Progenitor cell of endocrine pancreas (in vitro differentiated cells): ENCODE results near the gene FANCC. TPM values are rescaled to one million over a fixed set of nuclear protein-coding genes. Genes with fewer than 3 reads are reported as not detected.

Experiments used
- DNase-seq: peaks from one replicate; pipeline ENCODE4 v3.0.0; 2021; ENCODE audit warnings: low spot score; ENCODE audit not compliant: unreplicated experiment
- H3K27ac Mint-ChIP-seq: 2 replicates; pipeline ENCODE4 v1.8.0; 2021; ENCODE audit warnings: mild to moderate bottlenecking, moderate library complexity, mixed read lengths
- H3K27me3 Mint-ChIP-seq: 2 replicates; pipeline ENCODE4 v1.8.0; 2021; ENCODE audit warnings: mixed read lengths
- H3K36me3 Mint-ChIP-seq: 2 replicates; pipeline ENCODE4 v1.8.0; 2022; ENCODE audit warnings: mixed read lengths; ENCODE audit not compliant: insufficient read depth
- H3K4me1 Mint-ChIP-seq: 2 replicates; pipeline ENCODE4 v1.8.0; 2021; ENCODE audit warnings: low read depth, mixed read lengths
- H3K4me3 Mint-ChIP-seq: 2 replicates; pipeline ENCODE4 v1.8.0; 2021; ENCODE audit warnings: low read depth, mild to moderate bottlenecking, moderate library complexity, mixed read lengths
- H3K9me3 Mint-ChIP-seq: 2 replicates; pipeline ENCODE4 v1.8.0; 2021; ENCODE audit warnings: low read depth, mixed read lengths
- total RNA-seq: library from RNA; stranded (reverse); gene quantifications from 2 replicates; pipeline ENCODE4 v1.2.1, GENCODE V29; 2021
- TF ChIP-seq, protein P1 (sequence below): fragments of 200-600 bp; sonication (generic); IDR thresholded peaks from one replicate; pipeline ENCODE4 v1.5.0; 2021; ENCODE audit warnings: antibody characterized with exemption, mild to moderate bottlenecking; ENCODE audit not compliant: unreplicated experiment

FANCC gene
- total RNA-seq, 1 donor from 2014 or later: 28.9 TPM

DNA sequence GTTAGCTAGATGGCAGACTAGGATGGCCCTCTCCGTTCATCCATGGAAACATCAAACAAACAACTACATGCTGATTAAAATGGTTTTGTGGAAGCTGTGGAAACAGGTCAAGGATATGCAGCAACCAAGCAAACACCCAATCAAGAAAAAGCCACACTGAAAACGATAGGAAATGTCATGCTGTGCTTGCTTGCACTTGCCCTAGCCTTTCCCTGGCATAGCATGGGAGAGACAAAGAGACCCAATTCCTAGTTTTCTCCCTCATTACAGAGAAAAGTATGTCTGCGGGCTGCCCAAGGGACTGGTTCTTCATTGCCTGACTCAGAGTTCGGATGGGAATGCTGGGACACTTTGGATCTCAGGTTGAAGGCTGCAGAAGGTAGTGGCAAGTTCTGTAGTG is 98.7 kb downstream of the FANCC start:
- peaks cover 2% of the 10 kb centered on the region for H3K36me3 Mint-ChIP-seq
- H3K4me3 Mint-ChIP-seq: no peak overlapping the region
- H3K27ac Mint-ChIP-seq: no peak overlapping the region
- H3K27me3 Mint-ChIP-seq: no peaks in the 10 kb centered on the region
- no peak for DNase-seq
- H3K9me3 Mint-ChIP-seq: no peaks in the 10 kb centered on the region
- no peaks in the 10 kb centered on the region for H3K4me1 Mint-ChIP-seq
- TF ChIP-seq, protein P1, sequence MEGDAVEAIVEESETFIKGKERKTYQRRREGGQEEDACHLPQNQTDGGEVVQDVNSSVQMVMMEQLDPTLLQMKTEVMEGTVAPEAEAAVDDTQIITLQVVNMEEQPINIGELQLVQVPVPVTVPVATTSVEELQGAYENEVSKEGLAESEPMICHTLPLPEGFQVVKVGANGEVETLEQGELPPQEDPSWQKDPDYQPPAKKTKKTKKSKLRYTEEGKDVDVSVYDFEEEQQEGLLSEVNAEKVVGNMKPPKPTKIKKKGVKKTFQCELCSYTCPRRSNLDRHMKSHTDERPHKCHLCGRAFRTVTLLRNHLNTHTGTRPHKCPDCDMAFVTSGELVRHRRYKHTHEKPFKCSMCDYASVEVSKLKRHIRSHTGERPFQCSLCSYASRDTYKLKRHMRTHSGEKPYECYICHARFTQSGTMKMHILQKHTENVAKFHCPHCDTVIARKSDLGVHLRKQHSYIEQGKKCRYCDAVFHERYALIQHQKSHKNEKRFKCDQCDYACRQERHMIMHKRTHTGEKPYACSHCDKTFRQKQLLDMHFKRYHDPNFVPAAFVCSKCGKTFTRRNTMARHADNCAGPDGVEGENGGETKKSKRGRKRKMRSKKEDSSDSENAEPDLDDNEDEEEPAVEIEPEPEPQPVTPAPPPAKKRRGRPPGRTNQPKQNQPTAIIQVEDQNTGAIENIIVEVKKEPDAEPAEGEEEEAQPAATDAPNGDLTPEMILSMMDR: no peak

DNA sequence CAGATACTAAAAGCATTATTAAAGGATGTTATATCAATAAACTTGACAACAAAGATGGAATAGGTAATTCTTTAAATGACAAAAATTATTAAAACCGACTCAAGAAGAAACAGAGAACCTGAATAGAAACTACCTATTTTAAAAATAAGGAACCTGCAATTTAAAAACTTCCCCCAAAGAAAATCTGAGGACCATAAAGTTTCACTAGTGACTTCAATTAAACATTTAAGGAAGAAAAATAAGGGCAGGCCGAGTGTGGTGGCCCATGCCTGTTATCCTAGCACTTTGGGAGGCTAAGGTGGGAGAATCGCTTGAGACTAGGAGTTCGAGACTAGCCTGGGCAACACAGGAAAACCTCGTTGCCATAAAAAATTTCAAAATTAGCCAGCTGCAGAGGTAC is 99.6 kb downstream of the FANCC start:
- H3K9me3 Mint-ChIP-seq: no peaks in the 10 kb centered on the region
- TF ChIP-seq, protein P1: no peak
- DNase-seq: no peak
- H3K36me3 Mint-ChIP-seq: peaks cover 2% of the 10 kb centered on the region
- no peaks in the 10 kb centered on the region for H3K27me3 Mint-ChIP-seq
- no peak overlapping the region for H3K27ac Mint-ChIP-seq
- no peaks in the 10 kb centered on the region for H3K4me1 Mint-ChIP-seq
- H3K4me3 Mint-ChIP-seq: no peak overlapping the region

DNA sequence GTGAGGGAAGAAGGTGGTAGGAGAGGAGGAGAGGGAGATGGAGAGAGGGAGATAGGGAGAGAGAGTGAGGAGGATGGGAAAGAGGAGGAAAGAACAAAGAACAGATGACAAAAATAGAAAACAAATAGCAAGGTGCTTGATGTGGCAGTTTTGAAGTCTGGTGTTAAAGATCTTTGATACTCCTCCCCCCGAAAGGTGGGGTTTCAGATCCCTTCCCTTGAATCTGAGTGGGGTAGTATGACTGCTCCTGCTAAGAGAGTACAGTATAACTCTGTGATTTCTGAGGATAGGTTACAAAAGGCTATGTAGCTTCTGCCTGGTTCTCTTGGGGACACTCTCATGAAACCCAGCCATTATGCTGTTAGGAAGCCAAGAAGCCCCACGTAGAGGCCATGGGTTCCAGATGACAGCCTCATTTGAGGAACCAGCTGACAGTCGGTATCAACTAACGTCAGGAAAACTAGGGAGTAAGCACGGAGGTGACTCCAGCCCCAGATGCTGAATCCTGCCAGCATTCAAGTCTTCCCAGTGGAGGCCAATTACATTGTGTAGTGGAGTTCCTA is 102.1 kb downstream of the FANCC start:
- TF ChIP-seq, protein P1: no peak
- DNase-seq: no peak
- H3K27me3 Mint-ChIP-seq: no peaks in the 10 kb centered on the region

GRCh38 chr9:95213117-95213516 is 104.4 kb downstream of the FANCC start:
- DNase-seq: no peak
- Mint-ChIP-seq H3K9me3 (no peaks in the 10 kb centered on the region), H3K27me3 (no peaks in the 10 kb centered on the region), H3K4me1 (peaks cover 2% of the 10 kb centered on the region), H3K36me3 (no peaks in the 10 kb centered on the region), H3K27ac (no peak overlapping the region), H3K4me3 (no peak overlapping the region)
- TF ChIP-seq, protein P1: no peak

More for the DNA sequence above, 102.1 kb downstream of the FANCC start:
- Mint-ChIP-seq H3K36me3 (peaks cover 1% of the 10 kb centered on the region), H3K4me3 (no peak overlapping the region), H3K4me1 (peaks cover 2% of the 10 kb centered on the region), H3K9me3 (no peaks in the 10 kb centered on the region), H3K27ac (no peak overlapping the region)

- H3K36me3 Mint-ChIP-seq: no peaks in the 10 kb centered on the region
- peaks cover 9% of the 10 kb centered on the region for H3K4me1 Mint-ChIP-seq
- no peak overlapping the region for H3K4me3 Mint-ChIP-seq
- no peak overlapping the region for H3K27ac Mint-ChIP-seq
- no peaks in the 10 kb centered on the region for H3K9me3 Mint-ChIP-seq
- no peaks in the 10 kb centered on the region for H3K27me3 Mint-ChIP-seq
- TF ChIP-seq, protein P1: no peak
- DNase-seq: no peak
Observed at GRCh38 chr9:95211028-95211427, 106.5 kb downstream of the FANCC start.
